Measurements from ENCODE around the gene CAMTA2.

DNA sequence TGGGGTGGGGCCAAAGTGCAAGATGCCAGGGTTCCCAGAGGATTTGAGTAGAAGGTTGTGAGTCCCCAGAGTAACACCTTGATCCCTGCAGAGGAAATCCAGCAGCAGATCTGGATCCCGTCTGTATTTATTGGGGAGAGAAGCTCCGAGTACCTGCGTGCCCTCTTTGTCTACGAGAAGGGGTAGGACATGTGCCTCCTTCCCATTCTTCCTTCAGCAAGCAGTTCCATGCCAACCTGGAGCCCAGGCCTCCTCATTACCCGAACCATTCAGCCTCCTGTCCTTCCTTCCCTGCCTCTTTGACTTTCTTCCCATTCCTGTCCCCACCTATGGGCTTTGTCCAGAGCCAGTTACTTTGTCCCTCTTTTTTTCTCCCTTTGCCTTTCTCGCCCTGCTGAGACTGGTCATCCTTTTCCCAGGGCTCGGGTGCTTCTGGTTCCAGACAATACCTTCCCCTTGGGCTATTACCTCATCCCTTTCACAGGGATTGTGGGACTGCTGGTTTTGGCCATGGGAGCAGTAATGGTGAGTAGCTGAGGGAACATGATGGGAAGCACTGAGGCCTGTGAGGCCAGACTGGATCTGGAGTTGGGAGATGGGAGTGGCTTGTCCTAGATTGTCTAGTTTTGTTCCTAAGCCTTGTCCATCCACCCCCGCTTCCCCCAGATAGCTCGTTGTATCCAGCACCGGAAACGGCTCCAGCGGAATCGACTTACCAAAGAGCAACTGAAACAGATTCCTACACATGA lies 44.5 kb downstream of the CAMTA2 start:
- no peak for TF ChIP-seq POLR2A (IDR thresholded peaks at IDR 0.05)
- no peak for TF ChIP-seq CTCF (IDR thresholded peaks at IDR 0.05)
- no peak for TF ChIP-seq EP300 (IDR thresholded peaks at IDR 0.05)

Measured in sigmoid colon (tissue), 4 donors.